GM21447 (cell line): ENCODE results near the gene SORCS2.

Experiments used
- ATAC-seq: cut with Tn5 transposase; IDR thresholded peaks from one replicate; pipeline ENCODE4 v1.9.1; 2021; ENCODE audit not compliant: unreplicated experiment

The SORCS2 gene

DNA sequence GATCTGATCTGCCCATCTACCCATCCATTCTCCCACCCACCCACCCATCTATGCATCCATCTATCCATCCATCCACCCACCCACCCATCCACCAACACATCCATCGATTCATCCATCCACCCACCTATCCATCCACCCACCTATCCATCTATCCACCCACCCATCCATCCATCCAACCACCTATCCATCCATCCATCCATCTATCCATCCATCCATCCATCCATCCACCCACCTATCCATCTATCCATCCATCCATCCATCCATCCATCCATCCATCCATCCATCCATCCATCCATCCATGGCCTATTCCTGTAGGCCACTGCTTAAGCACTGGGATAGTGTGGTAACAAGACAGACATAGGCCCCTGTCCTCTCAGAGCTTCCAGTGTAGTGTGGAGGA is 69.8 kb downstream of the SORCS2 start:
- no peak for ATAC-seq

DNA sequence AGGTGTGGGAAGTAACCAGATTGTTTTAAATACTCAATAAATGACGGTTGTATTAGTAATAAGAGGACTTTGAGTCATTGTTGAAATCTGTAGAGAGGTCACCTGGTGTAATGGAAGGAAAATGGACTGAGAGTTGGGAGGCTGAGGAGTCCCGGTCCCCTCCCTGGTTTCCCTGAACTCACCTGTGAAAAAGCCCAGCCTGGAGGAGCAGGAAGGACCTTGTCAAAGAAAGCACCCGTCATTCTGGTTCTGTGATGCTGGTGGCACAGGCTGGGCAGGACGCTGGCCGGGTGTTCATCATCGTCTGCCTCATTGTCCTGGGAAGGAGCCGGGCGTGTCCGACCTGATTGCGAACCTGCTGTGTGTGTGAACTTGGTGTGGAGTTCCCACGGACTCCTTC is 70.8 kb downstream of the SORCS2 start:
- no peak for ATAC-seq

DNA sequence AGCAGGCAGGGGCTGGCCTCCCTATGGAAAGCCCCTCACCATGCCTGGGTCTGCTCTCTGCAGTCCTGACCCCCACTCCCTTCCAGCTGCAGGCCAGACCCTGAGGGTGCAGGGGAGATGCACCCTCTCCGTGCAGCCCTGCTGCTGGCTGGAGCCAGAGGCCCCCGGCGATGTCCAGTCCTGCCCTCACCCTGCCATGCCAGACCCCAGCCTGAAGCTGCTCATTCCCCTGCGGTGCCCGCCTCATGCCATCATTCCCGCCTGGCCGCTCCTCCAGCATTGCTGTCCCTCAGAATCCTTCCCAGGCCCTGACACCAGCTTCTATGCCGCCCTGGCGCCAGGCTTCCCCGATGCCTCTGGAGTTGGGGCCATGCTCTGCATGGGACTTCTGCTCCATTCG is 72.4 kb downstream of the SORCS2 start:
- no peak for ATAC-seq

DNA sequence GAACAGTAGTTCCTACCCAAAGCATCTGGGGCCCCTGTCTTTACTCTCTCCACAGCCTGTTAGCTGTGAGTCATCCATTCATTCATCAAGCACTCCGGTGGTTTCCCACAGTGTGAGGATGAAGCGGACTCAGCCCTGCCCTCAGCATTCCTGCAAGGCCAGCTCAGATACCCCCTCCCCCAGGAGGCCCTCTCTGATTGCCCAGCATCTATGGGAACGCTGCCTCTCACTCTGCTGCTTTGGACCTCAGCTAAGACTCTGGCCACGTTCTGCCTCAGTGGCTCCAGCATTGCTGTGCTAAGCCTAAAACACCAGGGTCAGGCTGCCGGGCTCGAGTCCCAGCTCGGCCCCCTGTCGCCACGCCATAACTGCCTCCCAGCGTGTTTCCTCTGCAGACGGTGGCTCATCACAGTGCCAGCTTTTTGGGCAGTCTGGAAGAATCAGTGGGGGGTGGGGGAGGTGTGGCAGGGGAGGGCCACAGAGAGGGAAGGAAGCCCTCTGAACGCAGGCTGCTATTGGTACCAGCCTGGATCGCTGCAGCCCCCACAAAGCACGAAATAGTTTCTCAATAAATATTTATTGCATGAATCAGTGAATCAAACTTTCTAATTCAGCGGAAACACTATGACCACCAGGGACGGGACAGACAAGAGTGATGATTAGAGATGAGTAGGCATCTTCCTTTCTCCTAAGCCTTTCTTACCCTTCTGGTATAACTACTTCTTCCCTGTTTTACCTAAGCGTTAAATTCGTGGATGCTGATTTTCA is 74.4 kb downstream of the SORCS2 start:
- no peak for ATAC-seq

DNA sequence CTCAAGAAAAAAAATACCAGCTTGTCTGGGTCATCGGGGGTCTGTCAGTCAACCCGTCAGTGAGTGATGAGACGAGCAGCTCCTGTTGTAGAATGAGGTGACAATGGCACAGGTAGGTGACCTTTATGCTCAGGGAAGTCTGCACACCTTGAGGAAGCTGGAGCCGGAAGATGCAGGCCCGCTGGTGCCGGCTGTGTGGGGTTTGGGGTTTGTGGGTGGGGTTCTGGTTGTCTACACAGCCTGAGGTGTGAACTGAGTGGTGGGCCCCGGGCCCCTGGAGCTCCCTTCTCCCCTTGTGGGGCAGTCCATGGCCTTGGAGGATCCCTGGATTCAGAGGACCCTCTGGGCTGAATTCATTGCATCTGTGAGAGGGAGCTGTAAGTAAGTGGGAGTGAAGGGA is 75.5 kb downstream of the SORCS2 start:
- no peak for ATAC-seq

DNA sequence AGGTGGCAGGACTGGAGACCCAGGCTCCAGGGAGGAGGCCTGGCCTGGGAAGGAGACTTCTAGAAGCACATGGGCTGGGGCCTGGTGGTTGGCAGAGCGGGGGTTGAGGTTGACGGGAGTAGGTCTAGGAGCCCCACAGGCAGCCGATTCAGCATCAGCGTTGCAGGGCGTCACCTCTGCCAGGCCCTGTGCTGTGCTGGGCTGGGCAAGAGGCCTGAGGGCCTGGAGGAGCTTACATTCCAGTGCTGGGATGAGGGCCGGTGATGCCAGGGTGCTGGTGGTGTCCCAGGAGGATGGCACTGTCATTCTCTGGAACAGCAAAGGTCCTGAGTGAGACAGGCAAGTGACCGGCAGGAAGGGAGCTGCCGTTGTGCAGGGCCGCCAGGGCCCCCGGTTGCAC is 76.6 kb downstream of the SORCS2 start:
- no peak for ATAC-seq

DNA sequence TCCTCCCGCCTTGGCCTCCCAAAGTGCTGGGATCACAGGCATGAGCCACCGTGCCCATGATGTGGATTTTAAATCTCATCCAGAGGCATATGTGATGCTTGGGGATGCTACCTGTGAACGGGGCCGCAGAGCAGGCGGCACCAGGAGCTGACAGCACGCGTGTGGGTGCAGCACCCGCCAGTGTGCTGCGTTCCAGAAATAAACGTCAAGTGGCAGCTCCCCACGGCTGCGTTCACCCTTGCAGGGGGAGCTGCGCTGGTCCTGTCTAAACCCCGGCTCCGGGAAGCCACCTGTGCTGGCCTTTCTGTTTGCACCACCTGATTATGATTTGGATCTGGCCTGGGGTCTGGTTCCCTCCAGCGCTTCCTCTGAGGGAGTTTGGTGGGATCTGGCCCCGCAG is 77.8 kb downstream of the SORCS2 start:
- no peak for ATAC-seq

DNA sequence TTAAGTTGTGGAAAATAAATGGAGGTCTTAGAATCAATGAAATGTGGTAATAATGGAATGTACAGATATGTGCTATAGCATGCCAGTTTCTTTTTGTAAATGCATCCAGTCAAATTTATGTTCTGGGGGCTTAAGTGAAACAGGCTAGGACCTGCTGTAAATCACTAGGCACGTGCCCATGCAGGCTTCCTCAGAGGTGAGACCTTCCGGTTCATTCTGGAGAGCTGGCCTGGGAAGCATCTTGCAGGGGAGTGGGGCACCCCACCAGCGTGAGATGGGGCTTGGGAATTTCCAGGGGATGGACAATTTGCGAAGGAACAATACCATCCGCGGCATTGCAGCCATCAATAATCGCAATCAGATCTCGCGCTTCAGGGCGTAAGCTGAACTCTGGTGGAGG is 80.1 kb downstream of the SORCS2 start:
- no peak for ATAC-seq

DNA sequence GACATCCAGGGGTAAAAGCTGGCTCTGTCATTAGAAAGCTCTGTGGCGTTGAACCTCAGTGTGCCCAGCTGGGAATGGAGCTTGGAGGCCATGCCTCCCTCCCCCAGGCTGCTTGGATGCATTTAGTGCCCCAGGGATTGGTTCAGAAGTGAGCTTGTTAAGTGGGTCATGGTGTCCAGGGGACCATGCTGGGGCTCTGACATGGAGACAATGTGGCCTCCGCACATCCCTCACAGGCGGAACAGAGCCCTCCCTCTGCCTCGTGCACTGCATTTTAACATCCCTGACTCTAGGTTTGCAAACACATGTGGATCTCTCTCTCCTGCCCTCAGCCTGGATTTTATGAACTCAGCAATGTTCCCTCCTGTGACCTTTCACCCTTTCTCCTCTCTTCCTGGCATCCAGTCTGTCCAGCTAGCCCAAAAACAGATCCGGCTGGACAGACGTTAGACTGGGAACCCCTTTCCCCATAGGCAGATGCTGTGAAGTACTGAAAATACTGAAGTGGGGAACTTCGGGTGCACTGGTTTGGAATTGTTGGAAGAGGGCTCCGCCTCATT is 81.5 kb downstream of the SORCS2 start:
- no peak for ATAC-seq

DNA sequence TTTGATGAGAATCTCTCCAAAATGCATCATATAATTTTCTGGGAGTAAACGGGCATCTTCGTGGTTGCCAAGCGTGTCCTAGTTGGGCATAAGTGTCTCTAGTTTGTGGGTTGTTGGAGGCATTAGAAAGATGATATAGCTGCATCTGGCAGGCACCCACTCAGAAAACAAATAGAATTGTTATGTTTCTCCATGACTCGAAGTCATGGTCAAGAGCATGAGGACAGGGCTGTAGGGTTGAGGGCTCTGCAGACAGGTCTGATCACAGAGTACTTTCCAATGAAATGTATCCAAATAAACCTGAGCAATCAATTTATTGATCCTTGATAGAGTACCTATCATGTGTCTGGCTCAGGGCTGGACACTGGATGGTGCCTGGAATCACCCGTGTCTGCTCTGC is 82.7 kb downstream of the SORCS2 start:
- ATAC-seq: no peak

DNA sequence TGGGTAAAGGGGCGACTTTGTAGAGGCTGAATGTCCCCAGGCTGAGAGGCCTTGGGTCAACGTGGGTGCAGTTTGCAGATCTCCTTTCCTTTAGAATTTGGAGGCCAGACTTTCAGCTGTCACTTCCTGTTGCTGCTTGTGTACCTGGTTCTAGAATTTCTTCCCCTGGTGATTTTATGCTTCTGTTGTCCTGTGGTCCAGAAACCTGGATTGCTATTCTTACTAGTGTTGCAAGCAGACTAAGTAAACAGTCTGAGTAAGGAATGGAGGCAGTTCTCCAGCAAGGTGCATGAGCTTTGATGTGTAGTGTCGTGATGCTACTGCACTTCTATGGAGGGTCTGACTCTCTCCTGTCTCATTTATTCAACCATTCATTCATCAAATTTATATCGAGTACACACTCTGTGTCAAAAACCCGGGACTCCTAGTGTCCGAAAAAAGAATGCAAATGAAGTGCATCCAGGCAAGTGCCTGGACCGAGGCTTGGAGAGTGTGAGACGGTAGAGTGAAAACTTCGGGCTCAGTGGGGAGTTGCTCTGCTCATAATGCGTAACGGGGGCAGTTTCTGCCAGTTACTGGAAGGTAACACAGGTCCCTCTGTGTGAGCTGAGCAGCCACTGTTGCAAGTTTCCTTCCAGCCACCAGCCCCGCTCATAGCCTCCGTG is 83.3 kb downstream of the SORCS2 start:
- no peak for ATAC-seq

DNA sequence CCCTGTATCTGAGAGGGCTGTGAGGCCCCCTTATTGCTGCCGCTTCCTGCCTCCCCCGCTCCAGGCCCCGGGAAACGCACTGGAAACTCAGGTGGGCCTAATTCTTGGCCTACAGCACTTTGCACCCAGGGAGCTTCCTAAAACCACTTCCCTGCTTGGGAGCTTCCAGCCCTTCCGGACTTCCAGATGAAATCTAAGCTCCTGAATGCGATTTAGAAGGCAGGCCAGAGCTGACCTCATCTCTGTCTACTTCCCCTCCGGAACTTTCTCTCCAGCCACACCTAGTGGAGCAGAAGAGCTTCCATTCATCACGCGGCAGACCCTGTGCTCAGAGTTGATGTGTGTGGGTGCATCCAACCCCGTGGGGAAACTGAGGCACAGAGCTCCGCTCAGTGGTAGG is 84.2 kb downstream of the SORCS2 start:
- no peak for ATAC-seq

DNA sequence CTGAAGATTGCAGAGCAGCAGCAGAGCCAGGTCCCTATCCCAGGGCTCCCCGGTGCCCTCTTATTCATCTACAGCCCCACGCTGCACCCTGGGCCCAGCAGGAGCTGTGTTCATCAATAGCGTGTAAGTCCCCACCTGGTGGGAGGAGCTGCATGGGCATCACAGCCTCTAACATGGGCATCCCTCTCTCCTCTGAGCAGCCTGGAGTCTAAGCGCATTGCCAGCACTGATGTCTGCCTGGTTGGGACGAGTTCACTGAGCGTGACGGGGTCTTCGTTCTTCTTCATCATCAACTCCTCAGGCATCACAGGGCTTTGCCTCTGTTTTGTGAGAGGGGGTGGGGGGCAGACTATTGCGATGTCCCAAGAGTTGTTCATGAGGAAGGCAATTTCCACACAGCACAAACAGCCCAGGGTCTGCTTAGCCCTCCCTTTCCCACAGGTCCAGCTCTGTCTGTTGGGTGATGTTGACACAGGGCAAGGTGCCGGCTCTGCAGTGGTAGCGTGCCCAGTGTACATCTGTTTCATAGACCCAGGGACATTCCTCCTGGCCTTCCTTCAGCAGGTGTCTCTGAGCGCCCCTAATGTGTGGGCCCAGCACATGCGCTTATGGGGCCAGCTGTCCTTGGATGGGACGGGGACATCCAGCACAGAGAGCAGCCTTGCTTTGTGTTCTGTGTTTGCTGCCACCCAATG is 85.9 kb downstream of the SORCS2 start:
- no peak for ATAC-seq

DNA sequence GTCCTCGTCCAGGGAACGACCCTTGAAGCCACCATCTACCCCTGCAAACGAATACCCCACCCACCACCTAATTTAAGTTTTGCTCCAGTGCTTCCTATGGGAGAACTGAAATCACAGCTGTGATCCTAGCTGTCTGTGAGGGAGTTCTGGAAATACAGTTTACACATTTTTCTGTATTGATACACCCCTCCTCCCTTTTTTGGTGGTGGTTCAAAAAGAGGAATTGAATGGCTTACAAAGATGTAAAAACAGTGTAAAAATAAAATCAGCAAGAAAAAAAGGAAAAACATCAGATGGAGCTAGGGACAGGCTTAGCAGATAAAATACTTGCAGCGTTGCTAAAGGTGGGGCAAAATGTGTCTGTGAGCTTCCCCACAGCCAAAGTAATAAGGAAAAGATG is 86.6 kb downstream of the SORCS2 start:
- ATAC-seq: no peak

DNA sequence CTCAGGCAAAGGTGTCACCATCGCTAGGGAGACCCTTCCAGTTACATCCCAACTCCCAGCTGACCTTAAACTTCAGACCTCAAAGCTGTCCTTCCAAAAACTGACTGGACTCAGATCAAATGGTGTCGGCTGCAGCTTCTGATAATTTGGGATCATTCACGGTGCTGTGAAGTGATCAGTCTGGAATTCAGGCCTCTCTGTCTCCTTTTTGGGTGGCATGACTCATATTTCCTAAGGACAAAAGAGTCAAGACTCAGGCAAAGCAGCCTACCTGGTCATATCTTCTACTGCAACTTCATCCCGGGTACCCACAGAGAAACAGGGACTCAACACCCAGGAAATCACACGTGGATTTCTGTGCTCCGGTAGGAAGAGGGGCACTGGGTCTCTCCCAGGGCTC is 87.6 kb downstream of the SORCS2 start:
- no peak for ATAC-seq

DNA sequence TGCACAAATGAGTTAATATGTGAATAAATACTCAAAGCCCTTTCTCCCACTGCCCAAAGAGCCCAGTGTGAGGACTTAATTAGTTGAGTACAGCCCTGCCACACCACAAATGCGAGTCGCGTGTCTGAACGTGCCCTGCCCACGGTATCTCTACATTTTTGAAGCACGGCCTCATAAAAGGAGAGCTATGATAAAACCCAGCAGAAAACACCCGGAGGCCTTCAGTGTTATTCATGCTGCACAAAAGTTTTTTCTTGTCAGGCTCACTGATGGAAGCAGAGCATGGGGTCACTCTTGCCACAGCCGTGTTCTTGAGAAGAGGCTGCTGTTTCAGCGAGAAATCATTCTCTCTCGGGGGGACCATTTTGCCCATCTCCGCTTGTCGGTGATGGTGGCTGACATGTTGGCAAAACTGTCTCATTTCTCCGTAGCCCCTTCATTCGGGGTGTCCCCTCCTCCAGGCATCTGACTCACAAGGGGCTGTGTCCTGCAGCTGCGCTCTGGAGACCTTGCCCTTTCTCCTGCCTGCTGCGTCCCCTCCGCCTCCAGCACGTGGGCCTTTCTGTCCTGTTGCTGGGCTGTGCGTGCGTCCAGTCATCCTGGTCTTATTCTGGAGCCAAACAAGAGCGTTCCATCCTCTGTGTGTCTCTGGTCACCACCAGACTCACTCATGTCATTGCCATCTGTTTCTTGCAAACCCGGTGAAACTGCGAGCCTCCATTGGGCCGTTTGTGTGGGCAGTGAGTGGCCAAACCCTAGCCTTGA is 88.8 kb downstream of the SORCS2 start:
- ATAC-seq: no peak

DNA sequence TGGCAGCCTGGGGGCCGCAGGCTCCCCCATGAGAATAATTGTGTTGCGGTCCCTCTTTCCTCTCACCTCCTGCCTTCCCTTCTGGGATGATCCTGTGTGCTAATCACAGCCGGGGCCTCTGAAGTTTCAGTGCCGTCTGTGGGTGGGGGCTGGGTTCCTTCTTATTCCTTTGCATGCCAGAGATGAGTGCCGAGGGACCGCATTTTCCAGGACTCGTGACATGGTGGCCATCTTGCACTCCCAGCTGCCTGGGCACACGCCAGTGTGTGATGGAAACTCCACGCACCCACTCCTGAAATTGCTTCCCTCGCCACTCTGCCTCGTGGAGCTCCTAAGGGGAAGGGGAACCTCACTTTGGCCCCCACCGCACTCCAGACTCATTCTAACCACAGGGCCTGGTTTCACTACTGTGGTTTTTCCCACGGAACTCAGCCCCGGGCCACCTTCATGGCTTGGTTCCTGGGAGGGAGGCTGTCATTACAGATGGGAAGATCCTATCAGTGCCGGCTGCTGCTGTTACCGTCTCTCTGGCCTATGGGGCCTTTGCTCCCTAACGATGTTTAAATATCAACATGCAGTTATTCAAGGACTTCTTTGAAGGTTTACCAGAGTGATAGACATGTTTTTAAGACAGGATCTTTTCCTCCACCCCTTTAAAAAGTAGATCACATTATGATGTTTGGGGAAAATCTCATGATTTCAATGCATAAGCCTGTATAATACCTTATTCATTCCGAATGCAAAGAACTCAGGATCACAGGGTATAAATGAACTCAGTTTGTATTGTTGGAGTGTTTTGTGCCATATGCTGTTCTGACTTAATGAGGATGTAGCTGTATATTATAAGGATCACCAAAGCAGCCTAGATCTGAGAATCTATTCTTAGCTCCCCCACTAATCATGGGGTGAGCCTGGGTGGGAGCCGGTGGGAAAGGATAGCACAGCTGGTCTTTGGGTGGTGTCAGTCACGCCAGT is 89.6 kb downstream of the SORCS2 start:
- ATAC-seq: no peak

DNA sequence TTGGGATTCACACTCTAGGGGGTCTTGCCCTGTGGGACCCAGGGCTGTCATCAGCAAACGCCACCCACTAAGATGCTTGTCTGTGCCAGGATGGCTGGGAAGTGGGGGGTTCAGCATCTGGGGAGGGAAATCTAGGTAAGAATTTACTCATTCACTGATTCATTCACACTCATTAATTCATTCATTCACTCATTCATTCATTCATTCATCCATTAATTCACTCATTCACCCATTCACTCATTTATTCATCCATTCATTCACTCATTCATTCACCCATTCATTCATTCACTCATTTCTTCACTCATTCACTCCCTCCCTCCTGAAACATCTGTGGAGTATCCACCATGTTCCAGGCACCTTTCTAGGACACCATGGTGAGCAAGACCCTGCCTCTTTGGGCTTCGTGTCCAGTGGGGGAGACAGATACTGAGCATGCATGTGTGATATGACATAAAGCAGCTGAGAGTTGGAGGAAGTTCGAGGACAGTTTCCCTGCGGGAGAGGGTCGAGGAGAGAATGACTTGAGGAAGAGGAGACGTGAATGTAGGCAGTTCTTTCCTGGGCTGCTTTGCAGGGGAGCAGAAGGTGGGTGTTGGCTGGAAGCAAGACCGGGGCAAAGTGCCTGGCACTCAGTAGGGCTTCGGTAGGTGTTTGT is 90.6 kb downstream of the SORCS2 start:
- ATAC-seq: no peak

DNA sequence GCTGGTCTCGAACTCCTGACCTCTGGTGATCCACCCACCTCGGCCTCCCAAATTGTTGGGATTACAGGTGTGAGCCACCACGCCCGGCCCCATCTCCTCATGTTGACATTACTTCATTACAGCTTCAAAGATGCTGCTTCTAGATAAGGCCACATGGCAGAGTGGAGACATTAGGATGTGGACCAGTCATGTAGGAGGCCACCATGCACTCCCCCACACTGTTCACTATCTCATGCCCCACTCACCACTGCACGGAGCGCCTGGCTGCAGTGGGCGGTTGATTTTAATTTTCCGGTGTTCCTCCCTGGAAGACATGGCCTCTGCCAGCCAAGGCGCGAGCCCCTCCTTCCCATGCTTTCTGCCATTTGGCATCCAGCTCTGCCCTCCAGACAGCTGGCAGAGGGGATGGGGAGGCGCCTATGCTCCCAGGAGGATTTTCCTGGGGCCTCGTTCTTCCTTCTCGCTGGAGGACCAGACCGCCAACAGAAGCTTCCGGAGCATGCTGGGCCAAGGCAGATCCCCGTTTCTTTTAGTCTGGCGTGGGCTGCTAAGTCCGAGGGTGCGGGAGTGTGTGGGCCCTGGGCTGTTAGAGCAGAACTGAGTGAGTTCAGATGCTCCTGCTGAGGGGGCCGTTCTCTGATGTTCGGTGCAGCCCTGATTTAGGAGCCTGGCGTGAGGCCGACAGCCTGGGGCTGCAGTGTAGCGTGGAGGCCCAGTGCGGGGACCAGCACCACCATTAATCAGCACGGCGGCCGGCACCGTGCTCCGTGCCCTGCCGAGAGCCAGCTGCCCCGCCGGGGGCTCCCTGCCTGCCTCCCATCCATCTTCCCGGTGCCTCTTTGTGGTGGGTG is 93.1 kb downstream of the SORCS2 start:
- ATAC-seq: no peak
